HepG2 (cell line): ENCODE measurements around the gene GBP7. TPM values are rescaled to one million over a fixed set of nuclear protein-coding genes. Genes with fewer than 3 reads are reported as not detected.

Source experiments
- ATAC-seq: fragments of 200-7000 bp; cut with Tn5 transposase; 3 replicates; pipeline ENCODE4 v1.9.1; 2020; ENCODE audit warnings: mild to moderate bottlenecking, moderate library complexity
- BruUV-seq: library from RNA; stranded (reverse); fragments of 400-500 nt; replicated peaks from 2 replicates; lab custom pipeline; 2021; lab: Mats Ljungman, UMichigan
- CTCF ChIA-PET: fragments of 300-600 bp; formaldehyde crosslinking; extraction: SDS; loops from one replicate; lab custom pipeline; 2021; ENCODE audit warnings: low total read pairs, inconsistent platforms, low intra/inter-chr PET ratio; lab: Yijun Ruan, JAX
- POLR2A ChIA-PET: fragments of 350-600 bp; sonication (Branson Sonifier 250); formaldehyde crosslinking; loops from one replicate; lab custom pipeline; 2020; ENCODE audit warnings: antibody characterized with exemption, inconsistent platforms; lab: Yijun Ruan, JAX
- DNase-seq: peaks from one replicate; pipeline ENCODE4 v3.0.0-alpha.2; 2015; ENCODE audit warnings: low spot score
- FAIRE-seq: peaks from 3 replicates; lab custom pipeline; 2011; peaks lifted over from hg19 to GRCh38; lab: Jason Lieb, UNC
- H2AFZ ChIP-seq: one replicate; pipeline ENCODE4 v1.6.1; 2011; ENCODE audit warnings: low read length, inconsistent platforms
- H3K27ac ChIP-seq: fragments of 300-600 bp; 3 replicates; pipeline ENCODE4 v1.8.0; 2011; ENCODE audit warnings: mixed run types, mild to moderate bottlenecking, mixed read lengths, low read length, inconsistent platforms; ENCODE audit not compliant: insufficient read depth; ENCODE audit errors: extremely low read length
- H3K27me3 ChIP-seq, 2 experiments: fragments of 200-600 bp in 1 of 2; 2 replicates in 1 of 2; 3 replicates in 1 of 2; pipeline versions ENCODE4 v1.6.0 to v1.8.0; 2011; ENCODE audit warnings: low read length in 2 of 2, mild to moderate bottlenecking in 2 of 2, moderate library complexity in 2 of 2, inconsistent platforms in 1 of 2; ENCODE audit not compliant: insufficient read depth in 2 of 2, control insufficient read depth in 1 of 2
- H3K36me3 ChIP-seq, 2 experiments: fragments of 200-600 bp in 1 of 2; replicated peaks in 1 of 2; 2 replicates in 1 of 2; 3 replicates in 1 of 2; pipeline versions ENCODE4 v1.5.1 to v1.8.0; 2011; ENCODE audit warnings: low read length in 2 of 2, inconsistent platforms in 1 of 2; ENCODE audit not compliant: insufficient read depth in 2 of 2, control insufficient read depth in 1 of 2
- H3K4me1 ChIP-seq: 2 replicates; pipeline ENCODE4 v1.5.1; 2012; ENCODE audit warnings: low read length, inconsistent platforms; ENCODE audit not compliant: insufficient read depth
- H3K4me2 ChIP-seq: 2 replicates; pipeline ENCODE4 v1.6.0; 2011; ENCODE audit warnings: low read depth, low read length, inconsistent platforms
- H3K4me3 ChIP-seq, 3 experiments: fragments of 200-600 bp in 1 of 3; sonication (generic), shearing (Covaris generic) in 1 of 3; replicated peaks in 1 of 3; 2 replicates each; pipeline ENCODE4 v1.5.1; 2011 to 2016; ENCODE audit warnings: low read length in 3 of 3, inconsistent platforms in 2 of 3, low read depth in 2 of 3, mild to moderate bottlenecking in 2 of 3, control low read depth in 1 of 3, mixed read lengths in 1 of 3; ENCODE audit not compliant: insufficient read depth in 1 of 3
- H3K79me2 ChIP-seq: one replicate; pipeline ENCODE4 v1.6.1; 2011; ENCODE audit warnings: low read length, inconsistent platforms; ENCODE audit not compliant: insufficient read depth
- H3K9ac ChIP-seq: 2 replicates; pipeline ENCODE4 v1.6.0; 2011; ENCODE audit warnings: mild to moderate bottlenecking, low read depth, low read length, inconsistent platforms; ENCODE audit not compliant: insufficient read depth
- H3K9me3 ChIP-seq: 2 replicates; pipeline ENCODE4 v1.5.1; 2012; ENCODE audit warnings: mild to moderate bottlenecking, low read length
- H4K20me1 ChIP-seq: 2 replicates; pipeline ENCODE4 v1.6.0; 2011; ENCODE audit warnings: inconsistent platforms, mild to moderate bottlenecking, low read length, moderate library complexity; ENCODE audit not compliant: insufficient read depth
- ATF3 ChIP-seq: sonication (generic); formaldehyde crosslinking; IDR thresholded peaks from 2 replicates; pipeline ENCODE4 v1.4.0; 2020; ENCODE audit warnings: missing genetic modification reagents
- DMTF1 ChIP-seq: sonication (generic); formaldehyde crosslinking; IDR thresholded peaks from 2 replicates; pipeline ENCODE4 v1.4.0; 2020; ENCODE audit warnings: mild to moderate bottlenecking, missing genetic modification reagents
- HINFP ChIP-seq: sonication (generic); formaldehyde crosslinking; IDR thresholded peaks from 2 replicates; pipeline ENCODE4 v1.4.0; 2020; ENCODE audit warnings: low read depth, mild to moderate bottlenecking, missing genetic modification reagents
- IKZF5 ChIP-seq: IDR thresholded peaks from 2 replicates; pipeline ENCODE4 v1.6.1; 2018; ENCODE audit warnings: missing genetic modification reagents, mild to moderate bottlenecking, missing compliant biosample characterization
- KDM3A ChIP-seq: IDR thresholded peaks from 2 replicates; pipeline ENCODE4 v1.6.1; 2018; ENCODE audit warnings: low read depth, missing compliant biosample characterization
- PRPF4 ChIP-seq: fragments of 200-400 bp; formaldehyde crosslinking; IDR thresholded peaks from 2 replicates; pipeline ENCODE4 v1.6.1; 2016; ENCODE audit warnings: low read length, low read depth; ENCODE audit not compliant: poor library complexity, severe bottlenecking
- ZBTB33 ChIP-seq: sonication (generic); formaldehyde crosslinking; IDR thresholded peaks from 2 replicates; pipeline ENCODE4 v1.4.0; 2020; ENCODE audit warnings: missing genetic modification reagents
- ZNF12 ChIP-seq: sonication (generic); formaldehyde crosslinking; IDR thresholded peaks from 2 replicates; pipeline ENCODE4 v1.5.0; 2020; ENCODE audit warnings: missing genetic modification reagents
- ZNF124 ChIP-seq: sonication (generic); formaldehyde crosslinking; IDR thresholded peaks from 2 replicates; pipeline ENCODE4 v1.4.0; 2020; ENCODE audit warnings: missing genetic modification reagents
- ZNF292 ChIP-seq: sonication (generic); formaldehyde crosslinking; IDR thresholded peaks from 2 replicates; pipeline ENCODE4 v1.8.1; 2022; ENCODE audit warnings: mild to moderate bottlenecking, low read depth, missing genetic modification reagents, borderline replicate concordance
- ZNF569 ChIP-seq: sonication (generic); formaldehyde crosslinking; IDR thresholded peaks from 2 replicates; pipeline ENCODE4 v1.5.0; 2020; ENCODE audit warnings: mild to moderate bottlenecking, missing genetic modification reagents, moderate library complexity, borderline replicate concordance
- ZNF740 ChIP-seq: sonication (generic); formaldehyde crosslinking; IDR thresholded peaks from 2 replicates; pipeline ENCODE4 v1.4.0; 2020; ENCODE audit warnings: missing genetic modification reagents
- ZNF850 ChIP-seq: sonication (generic); formaldehyde crosslinking; conservative IDR thresholded peaks from 2 replicates; pipeline ENCODE4 v1.9.0; 2021; ENCODE audit warnings: mild to moderate bottlenecking, missing genetic modification reagents
- WGBS: methylation state at CpG from one replicate; pipeline ENCODE4 v1.1.6; 2017; ENCODE audit warnings: low lambda C conversion rate; 5-methylcytosine and 5-hydroxymethylcytosine counted together
- in situ Hi-C: cut with HindIII; loops from 2 replicates; pipeline ENCODE4 v1.10.0; 2017; ENCODE audit warnings: low pct_unique_long_range_greater_than_20kb; ENCODE audit not compliant: extremely low pct_ligation_motif_present
- intact Hi-C: fragments of 100-400 bp; cut with micrococcal nuclease; formaldehyde crosslinking; loops from one replicate; pipeline ENCODE4 v1.10.0; 2022; ENCODE audit not compliant: unreplicated experiment
- polyA plus RNA-seq, 8 experiments: library from polyadenylated mRNA; depleted of rRNA in 3 of 8; stranded (reverse) in 7 of 8; unstranded in 1 of 8; fragments of >200 nt; fragmentation: Illumina TruSeq in 4 of 8; extraction: Trizol in 4 of 8; gene quantifications; 2 replicates each; pipeline versions ENCODE4 v1.2.1 to v1.2.3, GENCODE V29; 2011 to 2016; ENCODE audit warnings: low read depth in 4 of 8, missing spikeins in 1 of 8, mixed read lengths in 1 of 8; ENCODE audit not compliant: insufficient read depth in 1 of 8
- total RNA-seq, 5 experiments: library from RNA; depleted of rRNA; stranded (reverse); fragments of >200 nt; fragmentation: Illumina TruSeq; extraction: Trizol; gene quantifications; 2 replicates each; pipeline ENCODE4 v1.2.3, GENCODE V29; 2016; ENCODE audit warnings: low read depth in 1 of 5

Gene GBP7
- total and polyA plus RNA-seq, 2 of the 13 experiments (the other 11 are each of a cell fraction or from before 2014, with no cell fraction given) = not detected

GRCh38 chr1:89198491-89199072, 22.8 kb upstream of the GBP7 start, which contains the start of gene GBP4:
GBP4 (minus strand) TSS chr1:89198942; CDS start chr1:89198834, 108 bp downstream.
- TF ChIP-seq ZNF124 = no peak
- TF ChIP-seq ATF3 (CRISPR knock-in tag) = no peak
- TF ChIP-seq ZBTB33 (CRISPR knock-in tag) = no peak
- no peak for TF ChIP-seq PRPF4
- no peak for TF ChIP-seq ZNF850 (CRISPR knock-in tag)
- no peak for TF ChIP-seq KDM3A (CRISPR knock-in tag)
- no peak for TF ChIP-seq ZNF12 (CRISPR knock-in tag)
- TF ChIP-seq HINFP (CRISPR knock-in tag) = no peak
- TF ChIP-seq DMTF1 (CRISPR knock-in tag) = no peak
- no peak for TF ChIP-seq ZNF569 (CRISPR knock-in tag)
- TF ChIP-seq ZNF292 = no peak
- no peak for TF ChIP-seq IKZF5
- no peak for TF ChIP-seq ZNF740
- no peak within 1 kb of the TSS for H3K27ac ChIP-seq
- WGBS = 24% methylated on average over 13 of the region's 21 CpGs
- ATAC-seq = peak; percentile 35; the same call in 2 of the 3 replicates
- H3K4me1 ChIP-seq = no peaks in the 10 kb centered on the region
- no peak within 1 kb of the TSS for H3K9ac ChIP-seq
- no peak for FAIRE-seq
- BruUV-seq = no TSS peak
- H3K36me3 ChIP-seq = no peaks in the 10 kb centered on the region
- peaks cover 0 to 12% of the 10 kb centered on the region in 2 experiments; a peak in 2 of 5 replicates for H3K27me3 ChIP-seq
- intact Hi-C loops (no loop called here), in situ Hi-C loops (no loop called here)
- H3K4me2 ChIP-seq = no peak within 1 kb of the TSS
- H3K79me2 ChIP-seq = no peaks in the 10 kb centered on the region
- no peak for DNase-seq
- H3K9me3 ChIP-seq = no peaks in the 10 kb centered on the region
- no peak within 1 kb of the TSS for H3K4me3 ChIP-seq
- no peak within 1 kb of the TSS for H2AFZ ChIP-seq
- ChIA-PET CTCF (no interaction called here), POLR2A (no interaction called here)
- H4K20me1 ChIP-seq = no peaks in the 10 kb centered on the region
